Fibroblast of lung (primary cell): ENCODE results near the gene NUBP1. TPM values are rescaled to one million over a fixed set of nuclear protein-coding genes. Genes with fewer than 3 reads are reported as not detected.
"Not testable (repeated sequence)": the region's sequence is repeated elsewhere in the genome, so short reads cannot be mapped to it uniquely, and the experiment has no call there.

Experiments used
- DNase-seq, 2 donors: peaks; one replicate each; pipeline versions ENCODE4 v3.0.0 to v3.0.0-alpha.2; 2010; ENCODE audit warnings: low read depth in 2 of 2
- H2AFZ ChIP-seq: 2 replicates; pipeline ENCODE4 v1.5.1; 2012; ENCODE audit warnings: low read length, control low read depth, inconsistent platforms
- H3K27ac ChIP-seq: 2 replicates; pipeline ENCODE4 v1.5.1; 2011; ENCODE audit warnings: low read length, control low read depth; ENCODE audit not compliant: insufficient read depth
- H3K27me3 ChIP-seq: 2 replicates; pipeline ENCODE4 v1.5.1; 2011; ENCODE audit warnings: mild to moderate bottlenecking, low read length; ENCODE audit not compliant: control insufficient read depth, insufficient read depth
- H3K36me3 ChIP-seq: 2 replicates; pipeline ENCODE4 v1.5.1; 2011; ENCODE audit warnings: low read length; ENCODE audit not compliant: control insufficient read depth, insufficient read depth
- H3K4me1 ChIP-seq: 2 replicates; pipeline ENCODE4 v1.5.1; 2011; ENCODE audit warnings: low read length; ENCODE audit not compliant: control insufficient read depth, insufficient read depth; ENCODE audit errors: extremely low read depth
- H3K4me2 ChIP-seq: 2 replicates; pipeline ENCODE4 v1.5.1; 2011; ENCODE audit warnings: low read length, control low read depth; ENCODE audit not compliant: insufficient read depth; ENCODE audit errors: extremely low read depth
- H3K4me3 ChIP-seq, 4 experiments: fragments of 200-600 bp in 1 of 4; sonication (generic) in 1 of 4; replicated peaks in 1 of 4; 2 replicates each; pipeline ENCODE4 v1.5.1; 2011 to 2016; ENCODE audit warnings: low read length in 4 of 4, low read depth in 3 of 4, mild to moderate bottlenecking in 3 of 4, control low read depth in 2 of 4, inconsistent platforms in 1 of 4, mixed read lengths in 1 of 4; ENCODE audit not compliant: insufficient read depth in 1 of 4; ENCODE audit errors: control extremely low read depth in 1 of 4
- H3K79me2 ChIP-seq: 2 replicates; pipeline ENCODE4 v1.5.1; 2012; ENCODE audit warnings: mild to moderate bottlenecking, low read length, inconsistent platforms; ENCODE audit not compliant: control insufficient read depth, insufficient read depth
- H3K9ac ChIP-seq: 2 replicates; pipeline ENCODE4 v1.5.1; 2011; ENCODE audit warnings: mild to moderate bottlenecking, low read length, control low read depth; ENCODE audit not compliant: insufficient read depth
- H3K9me3 ChIP-seq: 2 replicates; pipeline ENCODE4 v1.5.1; 2012; ENCODE audit warnings: low read depth, low read length; ENCODE audit not compliant: control insufficient read depth, insufficient read depth
- H4K20me1 ChIP-seq: 2 replicates; pipeline ENCODE4 v1.5.1; 2011; ENCODE audit warnings: low read length; ENCODE audit not compliant: control insufficient read depth, insufficient read depth; ENCODE audit errors: extremely low read depth
- EZH2 ChIP-seq: IDR thresholded peaks from 2 replicates; pipeline ENCODE4 v1.5.1; 2012; ENCODE audit warnings: low read length, control low read depth, mild to moderate bottlenecking; ENCODE audit errors: missing control alignments
- polyA plus RNA-seq, 2 donors: library from polyadenylated mRNA; depleted of rRNA in 1 of 2; stranded (reverse) in 1 of 2; unstranded in 1 of 2; fragments of >200 nt; gene quantifications; 2 replicates each; pipeline ENCODE4 v1.2.1, GENCODE V29; 2011 to 2012; ENCODE audit warnings: missing spikeins in 1 of 2
- total RNA-seq: library from RNA; depleted of rRNA; stranded (reverse); fragments of >200 nt; gene quantifications from 2 replicates; pipeline ENCODE4 v1.2.1, GENCODE V29; 2014
- TF ChIP-seq, protein P1 (sequence below), 2 donors: IDR thresholded peaks in 1 of 2; conservative IDR thresholded peaks in 1 of 2; 1 replicate in 1 of 2; 2 replicates in 1 of 2; pipeline ENCODE4 v1.5.1; 2011 to 2012; ENCODE audit warnings: low read length in 2 of 2, control low read depth in 1 of 2, inconsistent platforms in 1 of 2, low read depth in 1 of 2, mild to moderate bottlenecking in 1 of 2

NUBP1 gene
- total and polyA plus RNA-seq, 2 donors (not counting 1 experiment from before 2014, with no cell fraction given), result 16.7 to 29.7 TPM

DNA sequence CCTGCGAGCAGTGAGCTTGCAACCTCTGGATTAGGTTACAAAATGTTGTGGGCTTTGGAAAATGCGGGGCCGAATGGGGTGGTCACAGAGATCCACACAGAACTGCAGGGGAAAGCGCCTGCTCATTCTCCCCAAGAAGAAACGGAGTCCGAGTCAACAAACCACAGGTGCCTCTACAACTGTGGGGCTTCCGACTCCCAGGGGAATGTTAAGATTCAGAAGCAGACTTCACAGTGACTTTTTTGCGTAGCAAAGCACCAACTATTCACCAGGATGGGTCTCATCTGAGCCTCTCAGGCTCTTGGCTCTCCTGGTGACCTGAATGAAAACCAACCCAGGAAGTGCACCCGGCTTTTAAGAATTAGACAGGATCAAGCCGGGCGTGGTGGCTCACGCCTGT lies 33.7 kb downstream of the NUBP1 start:
- no peaks in the 10 kb centered on the region for H3K9me3 ChIP-seq
- no peaks in the 10 kb centered on the region for H3K79me2 ChIP-seq
- no peak for TF ChIP-seq EZH2
- TF ChIP-seq, protein P1, sequence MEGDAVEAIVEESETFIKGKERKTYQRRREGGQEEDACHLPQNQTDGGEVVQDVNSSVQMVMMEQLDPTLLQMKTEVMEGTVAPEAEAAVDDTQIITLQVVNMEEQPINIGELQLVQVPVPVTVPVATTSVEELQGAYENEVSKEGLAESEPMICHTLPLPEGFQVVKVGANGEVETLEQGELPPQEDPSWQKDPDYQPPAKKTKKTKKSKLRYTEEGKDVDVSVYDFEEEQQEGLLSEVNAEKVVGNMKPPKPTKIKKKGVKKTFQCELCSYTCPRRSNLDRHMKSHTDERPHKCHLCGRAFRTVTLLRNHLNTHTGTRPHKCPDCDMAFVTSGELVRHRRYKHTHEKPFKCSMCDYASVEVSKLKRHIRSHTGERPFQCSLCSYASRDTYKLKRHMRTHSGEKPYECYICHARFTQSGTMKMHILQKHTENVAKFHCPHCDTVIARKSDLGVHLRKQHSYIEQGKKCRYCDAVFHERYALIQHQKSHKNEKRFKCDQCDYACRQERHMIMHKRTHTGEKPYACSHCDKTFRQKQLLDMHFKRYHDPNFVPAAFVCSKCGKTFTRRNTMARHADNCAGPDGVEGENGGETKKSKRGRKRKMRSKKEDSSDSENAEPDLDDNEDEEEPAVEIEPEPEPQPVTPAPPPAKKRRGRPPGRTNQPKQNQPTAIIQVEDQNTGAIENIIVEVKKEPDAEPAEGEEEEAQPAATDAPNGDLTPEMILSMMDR (conservative IDR thresholded peaks at IDR 0.05 in 1 of 2, IDR thresholded peaks at IDR 0.05 in 1 of 2; ENCODE audit: low read depth in 1 of 2, low read length in 2 of 2), result no peak
- H3K27me3 ChIP-seq, result no peaks in the 10 kb centered on the region
- H3K27ac ChIP-seq, result no peak overlapping the region
- no peak overlapping the region for H3K4me3 ChIP-seq
- H4K20me1 ChIP-seq, result no peaks in the 10 kb centered on the region
- no peak for DNase-seq
- H2AFZ ChIP-seq, result no peak overlapping the region
- no peaks in the 10 kb centered on the region for H3K36me3 ChIP-seq
- H3K9ac ChIP-seq, result no peak overlapping the region
- H3K4me1 ChIP-seq, result no peaks in the 10 kb centered on the region
- H3K4me2 ChIP-seq, result no peak overlapping the region

DNA sequence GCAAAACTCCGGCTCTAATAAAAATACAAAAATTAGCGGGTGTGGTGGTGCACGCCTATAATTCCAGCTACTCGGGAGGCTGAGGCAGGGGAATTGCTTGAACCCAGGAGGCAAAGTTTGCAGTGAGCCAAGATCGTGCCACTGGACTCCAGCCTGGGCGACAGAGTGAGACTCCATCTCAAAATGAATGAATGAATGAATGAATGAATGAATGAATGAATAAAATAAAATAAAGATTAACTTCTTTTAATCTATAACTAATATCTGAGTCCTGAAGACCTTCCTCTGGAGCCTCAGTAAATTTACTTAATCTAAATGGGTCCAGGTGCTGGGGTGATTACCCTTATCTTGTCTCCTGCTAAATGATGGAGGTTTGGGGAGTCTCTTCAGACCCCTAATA lies 36.3 kb downstream of the NUBP1 start:
- not testable (repeated sequence) for H3K9ac ChIP-seq, H2AFZ ChIP-seq, H3K27me3 ChIP-seq, DNase-seq, H3K36me3 ChIP-seq, H4K20me1 ChIP-seq, H3K4me3 ChIP-seq, H3K4me2 ChIP-seq, H3K79me2 ChIP-seq, H3K9me3 ChIP-seq, H3K27ac ChIP-seq, H3K4me1 ChIP-seq

DNA sequence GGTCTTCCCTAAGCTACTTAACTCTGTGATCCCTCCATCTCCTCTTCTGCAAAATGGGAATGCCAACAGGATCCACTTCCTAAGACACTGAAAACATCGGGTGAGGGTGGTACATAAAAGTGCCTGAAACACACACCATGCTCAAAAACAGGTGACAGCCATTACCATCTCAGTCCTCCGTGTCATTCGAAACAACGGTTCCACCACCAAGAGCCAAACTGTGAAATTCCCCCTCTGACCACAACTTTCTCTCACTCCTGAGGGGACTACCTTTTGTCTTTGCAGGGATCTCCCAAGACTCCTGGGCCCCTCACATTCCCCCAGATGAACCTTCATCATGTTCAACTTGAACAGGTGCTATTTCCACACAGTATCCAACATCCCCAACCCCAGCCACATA lies 37.0 kb downstream of the NUBP1 start:
- Histone ChIP-seq H3K36me3 (no peaks in the 10 kb centered on the region), H3K79me2 (no peaks in the 10 kb centered on the region), H3K4me1 (no peaks in the 10 kb centered on the region), H2AFZ (no peak overlapping the region), H3K27ac (no peak overlapping the region), H3K4me2 (no peak overlapping the region), H3K4me3 (no peak overlapping the region), H3K27me3 (no peaks in the 10 kb centered on the region), H3K9me3 (no peaks in the 10 kb centered on the region), H3K9ac (no peak overlapping the region), H4K20me1 (no peaks in the 10 kb centered on the region)
- DNase-seq, result no peak
- no peak for TF ChIP-seq EZH2
- TF ChIP-seq, protein P1 (conservative IDR thresholded peaks at IDR 0.05 in 1 of 2, IDR thresholded peaks at IDR 0.05 in 1 of 2; ENCODE audit: low read depth in 1 of 2, low read length in 2 of 2), result no peak
